Stimulated activated CD4-positive, alpha-beta T cell treated with anti-CD3 and anti-CD28 coated beads, Interleukin-1b, Interleukin-23, amount 100 ng/mL, for 24 hours (primary cell): ENCODE data around the gene PPM1G.
A peak's percentile ranks its signal among the peaks of the same experiment; 100 is the strongest.
"Not testable (repeated sequence)": the region's sequence is repeated elsewhere in the genome, so short reads cannot be mapped to it uniquely, and the experiment has no call there.

Source experiments
- DNase-seq, 4 experiments: peaks; one replicate each; pipeline ENCODE4 v3.0.0-alpha.2; 2020; ENCODE audit warnings: low read depth in 4 of 4, low spot score in 1 of 4

The PPM1G gene

GRCh38 chr2:27409321-27410073, at the start of gene PPM1G:
TSS of gene PPM1G (minus strand) at chr2:27409591. CDS start at chr2:27409422, 169 bp downstream.
- DNase-seq = peak; percentile 89 to 95 (median 95)

- no peak for DNase-seq
Measured at GRCh38 chr2:27453968-27454367, 44.6 kb upstream of the PPM1G start.

GRCh38 chr2:27451095-27451494, 41.7 kb upstream of the PPM1G start:
- no peak for DNase-seq

GRCh38 chr2:27448381-27448780, 39.0 kb upstream of the PPM1G start:
- no peak for DNase-seq

- DNase-seq = no peak
Measured at GRCh38 chr2:27446057-27446456, 36.7 kb upstream of the PPM1G start.

GRCh38 chr2:27445615-27446014, 36.2 kb upstream of the PPM1G start:
- no peak for DNase-seq

GRCh38 chr2:27445155-27445554, 35.8 kb upstream of the PPM1G start:
- no peak for DNase-seq

- no peak for DNase-seq
Measured at GRCh38 chr2:27442920-27443282, 33.5 kb upstream of the PPM1G start.

- no peak for DNase-seq
Measured at GRCh38 chr2:27441958-27442919, 32.8 kb upstream of the PPM1G start, which contains the start of gene KRTCAP3. TSS of gene KRTCAP3 (plus strand) at chr2:27442381. CDS start at chr2:27442413, 32 bp downstream.

GRCh38 chr2:27441226-27441926, 32.0 kb upstream of the PPM1G start:
- no peak for DNase-seq

- DNase-seq = no peak
Measured at GRCh38 chr2:27435628-27436027, 26.2 kb upstream of the PPM1G start.

GRCh38 chr2:27431395-27431794, 22.0 kb upstream of the PPM1G start:
- DNase-seq = no peak

GRCh38 chr2:27428978-27429541, 19.7 kb upstream of the PPM1G start:
- DNase-seq = peak; percentile 29 to 71 (median 45)

GRCh38 chr2:27428213-27428977, 19.0 kb upstream of the PPM1G start, which contains the start of gene NRBP1:
TSS of gene NRBP1 (plus strand) at chr2:27428631. CDS start at chr2:27433274, 4,643 bp downstream.
- DNase-seq = peak; percentile 77 to 91 (median 88)

- no peak for DNase-seq
Measured at GRCh38 chr2:27427863-27428212, 18.4 kb upstream of the PPM1G start.

- DNase-seq = not testable (repeated sequence)
Measured at GRCh38 chr2:27425039-27425438, 15.6 kb upstream of the PPM1G start.

- DNase-seq = no peak
Measured at GRCh38 chr2:27422958-27423357, 13.6 kb upstream of the PPM1G start.

- DNase-seq = no peak
Measured at GRCh38 chr2:27421660-27422250, 12.4 kb upstream of the PPM1G start.

- DNase-seq = no peak
Measured at GRCh38 chr2:27420996-27421395, 11.6 kb upstream of the PPM1G start.

- DNase-seq = no peak
Measured at GRCh38 chr2:27416151-27416550, 6.8 kb upstream of the PPM1G start.
